ENCODE results near the gene FBXO15.

Gene FBXO15

GRCh38 chr18:74147779-74148542 lies at the start of gene FBXO15, which contains the start of gene TIMM21:
FBXO15 (minus strand) TSS chr18:74147834; CDS start chr18:74147785, 49 bp downstream.
TIMM21 (plus strand) TSS chr18:74148523; CDS start chr18:74148809, 286 bp downstream.
- DNase-seq: peak; percentile 96

DNA sequence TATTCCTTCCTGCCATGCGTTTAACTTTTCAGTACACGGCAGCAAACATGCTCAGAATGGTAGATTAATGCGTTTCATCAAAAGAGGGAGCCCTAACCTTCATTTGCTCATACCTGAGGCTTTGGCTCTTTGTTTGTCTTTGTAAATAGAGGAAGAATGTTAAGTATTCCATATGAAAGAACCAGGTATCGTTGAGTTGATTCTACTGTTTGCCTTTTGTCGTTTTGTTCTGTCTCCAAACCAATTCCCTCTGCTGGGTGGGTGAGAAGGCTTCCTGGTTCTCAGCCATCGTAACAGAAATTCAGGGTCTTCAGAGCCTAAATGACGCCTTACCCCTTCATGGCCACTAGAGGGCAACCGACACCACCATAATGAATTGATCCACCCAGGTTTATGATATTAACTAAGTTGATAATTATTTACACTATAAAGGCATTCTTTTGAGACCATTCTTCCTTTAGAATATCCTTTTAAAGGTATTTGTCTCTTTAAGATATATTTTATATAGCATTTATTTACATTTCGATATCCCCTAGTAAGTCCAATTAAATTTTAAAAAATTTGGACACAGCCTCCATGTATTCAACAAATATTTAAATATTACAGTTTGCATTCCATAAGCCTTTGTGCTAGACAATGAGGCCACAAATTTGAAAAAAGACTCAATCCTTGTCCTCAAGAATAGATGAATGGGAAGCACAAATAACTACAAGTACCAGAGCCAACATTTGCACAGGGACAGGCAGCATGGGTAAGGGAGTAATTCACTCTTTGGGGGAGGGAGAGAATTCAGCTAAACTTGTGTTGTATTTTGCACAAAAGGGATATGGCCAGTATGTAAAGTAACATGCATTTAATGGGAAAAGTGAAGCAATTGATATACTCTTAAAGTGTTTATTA lies 48.8 kb upstream of the FBXO15 start:
- DNase-seq: peak; percentile 72

DNA sequence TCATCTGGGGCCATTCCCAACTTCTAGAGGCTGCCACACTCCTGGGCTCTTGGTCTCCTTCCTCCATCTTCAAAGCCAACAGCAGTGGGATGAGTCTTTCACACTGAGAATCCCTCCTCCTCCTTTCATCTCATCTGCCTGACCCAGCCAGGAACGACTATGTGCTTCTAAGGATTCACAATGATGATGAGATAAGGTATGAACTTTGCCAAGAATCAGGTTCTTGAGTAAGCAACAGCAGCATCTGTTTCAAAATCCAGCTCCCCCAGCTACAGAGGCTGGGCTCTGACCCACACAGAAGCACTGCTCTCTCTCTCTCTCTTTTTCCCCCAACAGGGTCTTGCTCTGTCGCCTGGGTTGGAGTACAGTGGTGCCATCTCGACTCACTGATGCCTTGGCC lies 47.1 kb upstream of the FBXO15 start:
- DNase-seq: no peak

DNA sequence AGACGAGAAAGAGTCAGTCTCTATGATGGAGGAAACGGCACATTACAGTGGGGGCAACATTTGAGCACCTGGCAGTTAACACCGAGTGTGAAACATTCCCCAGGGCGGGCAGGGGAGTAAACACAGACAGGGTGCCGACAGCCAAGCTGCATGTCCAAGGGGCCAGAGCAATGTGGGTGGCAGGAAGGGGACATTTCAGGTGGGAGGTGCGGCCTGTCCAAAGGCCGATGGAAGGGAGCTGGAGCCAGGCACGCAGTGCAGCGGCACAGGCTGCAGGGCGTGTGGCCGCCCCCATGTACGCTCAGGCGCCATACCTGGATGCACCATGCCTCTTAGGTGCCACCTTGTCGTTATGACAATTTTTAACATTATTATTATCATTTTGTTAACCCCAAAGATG lies 43.9 kb upstream of the FBXO15 start:
- no peak for DNase-seq

- no peak for DNase-seq
These were observed 42.5 kb upstream of the FBXO15 start for GRCh38 chr18:74190086-74190485.

DNA sequence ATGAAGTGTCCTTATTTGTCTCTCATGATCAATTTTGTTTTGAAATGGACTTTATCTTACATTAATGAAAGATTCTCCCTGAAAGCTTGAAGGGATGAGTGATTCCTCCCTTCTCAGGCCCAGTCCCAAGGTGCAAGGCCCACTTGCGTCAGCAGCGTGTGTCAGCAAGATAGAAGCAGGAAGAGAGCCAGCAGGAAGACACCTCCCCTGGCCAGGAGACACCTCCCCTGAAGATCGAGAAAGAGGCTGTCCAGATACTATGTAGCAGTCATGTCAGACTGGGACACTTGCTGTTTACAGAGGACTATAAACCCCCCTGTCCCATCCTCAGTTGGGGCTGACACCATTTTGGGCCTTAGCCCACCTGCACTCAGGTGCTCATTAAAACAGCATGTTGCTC lies 39.0 kb upstream of the FBXO15 start:
- DNase-seq: no peak

DNA sequence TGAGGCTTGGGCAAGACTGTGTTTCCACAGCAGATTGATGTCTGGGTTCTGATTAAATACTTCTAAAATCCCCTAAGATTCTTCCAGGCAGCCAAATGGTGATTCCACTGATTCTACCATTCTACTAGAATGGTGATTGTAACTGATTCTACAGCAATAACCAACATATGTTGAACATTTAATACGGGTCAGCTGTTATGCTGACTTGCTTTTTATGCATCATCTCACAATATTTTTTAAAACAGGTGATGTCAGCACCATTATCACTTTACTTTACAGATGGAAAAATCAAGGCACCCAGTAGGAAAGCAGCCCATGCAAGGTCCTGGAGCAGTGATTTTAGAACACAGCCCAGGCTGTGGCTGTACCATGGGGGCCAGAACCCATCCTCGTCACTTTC lies 38.2 kb upstream of the FBXO15 start:
- no peak for DNase-seq

GRCh38 chr18:74184875-74185274 lies 37.2 kb upstream of the FBXO15 start:
- DNase-seq: no peak

GRCh38 chr18:74183130-74183529 lies 35.5 kb upstream of the FBXO15 start:
- no peak for DNase-seq

- DNase-seq: no peak
These were observed 34.7 kb upstream of the FBXO15 start for GRCh38 chr18:74182335-74182734.

GRCh38 chr18:74179623-74180199 lies 32.1 kb upstream of the FBXO15 start:
- DNase-seq: no peak

DNA sequence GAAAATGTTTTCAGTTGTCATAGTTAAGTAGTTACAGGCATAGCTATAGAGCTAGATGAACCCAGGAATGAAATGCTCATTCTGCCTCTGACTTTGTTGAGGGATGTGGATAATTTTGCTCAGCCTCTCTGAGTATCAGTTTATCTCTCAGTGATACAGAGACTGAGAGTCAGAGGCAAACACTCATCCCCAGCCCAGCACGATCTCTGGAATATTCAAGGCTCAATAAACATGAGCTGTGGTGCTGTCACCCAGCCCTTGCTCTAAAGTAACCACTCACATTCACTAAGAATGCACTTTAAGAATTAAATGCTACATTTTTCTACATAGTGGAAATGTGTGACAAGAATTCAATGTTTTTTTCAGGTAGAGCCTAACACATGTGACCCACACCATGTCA lies 31.2 kb upstream of the FBXO15 start:
- no peak for DNase-seq

- DNase-seq: no peak
These were observed 28.0 kb upstream of the FBXO15 start for GRCh38 chr18:74175658-74176057.

DNA sequence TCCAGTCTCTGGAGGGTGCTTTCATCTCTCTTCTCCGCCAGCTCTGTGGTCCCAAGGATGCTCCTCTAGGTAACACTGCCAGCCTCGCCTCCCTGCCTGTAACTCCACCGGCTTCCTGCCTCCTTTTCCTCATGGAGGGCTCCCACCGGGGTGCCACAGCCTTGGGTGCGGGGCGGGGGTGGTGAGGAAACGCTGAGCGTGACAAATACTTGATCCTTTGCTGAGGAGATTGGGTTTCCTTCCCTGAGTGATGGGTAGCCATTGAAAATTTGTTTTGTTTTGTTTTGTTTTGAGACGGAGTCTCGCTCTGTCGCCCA lies 25.8 kb upstream of the FBXO15 start:
- no peak for DNase-seq

DNA sequence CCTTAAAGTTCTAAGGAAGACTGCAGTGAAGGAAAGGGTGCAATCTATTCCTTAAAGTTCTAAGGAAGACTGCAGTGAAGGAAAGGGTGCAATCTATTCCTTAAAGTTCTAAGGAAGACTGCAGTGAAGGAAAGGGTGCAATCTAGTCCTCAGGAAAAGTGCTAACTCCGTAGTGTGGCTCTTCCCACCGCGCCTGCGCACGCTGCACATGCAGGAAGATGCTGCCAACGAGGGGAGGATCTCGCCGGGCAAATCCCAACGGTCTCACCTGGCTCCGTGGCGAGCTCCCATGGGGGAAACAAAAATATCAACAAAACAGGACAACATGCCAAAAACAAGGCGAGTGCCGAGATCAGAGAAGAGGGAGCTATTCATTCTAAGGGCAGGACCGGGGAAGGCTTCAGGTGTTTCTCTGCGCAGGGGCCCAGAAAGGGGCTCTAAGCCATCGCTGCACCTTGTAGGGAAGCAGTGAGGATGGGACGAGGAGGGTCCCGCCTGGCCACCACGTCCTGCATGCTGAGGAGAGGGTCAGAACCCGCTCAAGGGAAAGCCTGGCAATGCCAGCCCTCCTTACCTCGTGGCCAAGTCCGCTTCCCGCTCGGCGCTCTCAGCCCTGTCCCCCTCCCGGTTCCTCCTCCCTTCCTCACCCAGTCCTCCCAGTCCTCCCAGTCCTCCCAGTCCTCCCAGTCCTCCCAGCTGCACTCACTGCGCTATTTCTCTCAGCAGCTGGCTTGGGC lies 25.2 kb upstream of the FBXO15 start:
- no peak for DNase-seq

DNA sequence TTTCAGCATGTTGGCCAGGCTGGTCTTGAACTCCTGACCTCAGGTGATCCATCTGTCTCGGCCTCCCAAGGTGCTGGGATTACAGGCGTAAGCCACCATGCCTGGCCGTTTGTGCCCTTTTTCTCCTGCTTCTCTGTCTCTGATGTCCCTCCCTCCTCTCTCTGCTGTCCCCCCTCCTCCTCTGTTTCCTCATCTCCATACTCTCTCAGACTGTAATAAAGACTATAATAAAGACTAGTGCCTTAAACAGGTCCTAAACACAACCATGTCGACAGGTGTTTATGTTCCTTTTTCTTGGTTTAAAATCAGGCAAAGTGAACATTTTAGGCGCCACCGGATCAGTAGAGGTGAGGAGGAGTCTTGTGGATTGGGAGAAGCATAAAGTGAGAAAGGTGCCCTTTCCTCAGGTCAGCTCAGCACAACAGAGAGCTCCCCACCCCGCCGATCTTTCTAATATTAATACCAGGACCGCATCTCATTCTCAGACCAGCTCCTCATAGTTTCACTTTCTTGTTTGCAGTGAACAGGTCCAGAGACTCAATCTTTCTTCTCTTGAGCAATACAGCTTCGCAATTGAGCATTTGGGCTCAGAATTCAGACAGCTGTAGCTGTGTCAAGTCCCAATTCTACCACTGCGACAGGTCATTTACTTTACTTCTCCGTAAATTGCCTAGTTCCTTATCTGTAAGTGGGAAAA lies 24.4 kb upstream of the FBXO15 start:
- DNase-seq: no peak

- DNase-seq: no peak
These were observed 18.8 kb upstream of the FBXO15 start for GRCh38 chr18:74166386-74166785.

DNA sequence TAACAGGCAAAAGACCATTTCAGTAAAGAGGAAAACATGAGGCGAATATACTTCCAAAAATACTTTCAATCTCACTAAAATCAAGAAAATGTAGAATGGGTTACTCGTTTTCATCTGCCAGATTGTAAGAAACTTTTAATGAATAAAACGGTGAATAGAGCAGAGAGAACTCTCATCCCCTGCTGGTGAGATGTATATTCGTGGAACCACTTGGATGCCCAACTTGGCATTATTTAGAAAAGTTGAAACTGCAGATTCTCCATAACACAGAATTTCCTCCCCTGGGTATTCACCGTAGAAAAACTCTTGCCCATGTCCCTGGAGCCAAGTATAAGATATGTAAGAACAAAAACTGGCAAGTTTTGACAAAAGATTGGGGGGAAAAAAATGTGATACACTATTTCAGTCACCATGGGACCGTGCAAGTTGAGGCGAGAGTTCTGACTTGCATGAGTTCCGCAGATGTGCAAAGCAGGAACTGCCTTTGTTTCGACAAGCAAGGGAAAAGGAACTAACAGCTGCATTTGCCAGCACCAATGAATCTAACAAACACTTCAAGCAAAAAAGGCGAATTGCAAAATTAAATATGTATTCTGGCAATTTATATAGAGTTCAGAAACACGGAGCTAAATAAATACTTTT lies 15.5 kb upstream of the FBXO15 start:
- no peak for DNase-seq

- no peak for DNase-seq
These were observed 7.6 kb upstream of the FBXO15 start for GRCh38 chr18:74155276-74155675.

DNA sequence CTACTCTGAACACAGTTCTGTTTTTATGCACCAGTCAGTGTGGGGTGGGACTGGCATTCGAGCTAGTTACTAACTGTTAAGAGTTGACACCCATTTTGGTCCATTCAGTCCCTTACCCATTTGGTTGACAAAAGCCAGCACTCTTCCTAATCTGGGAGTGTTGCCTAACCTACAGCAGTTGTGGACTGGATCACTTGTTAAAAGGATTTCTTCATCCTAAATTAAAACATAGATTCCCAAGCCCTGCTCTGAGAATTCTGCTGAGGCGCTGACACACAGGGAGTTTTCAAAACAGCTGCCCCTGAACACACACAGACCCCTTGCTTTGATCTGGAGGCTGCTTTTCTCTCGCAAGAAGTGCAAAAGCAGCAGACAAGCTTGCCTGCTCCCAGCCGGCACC lies 7.1 kb upstream of the FBXO15 start:
- no peak for DNase-seq

- no peak for DNase-seq
These were observed 6.2 kb upstream of the FBXO15 start for GRCh38 chr18:74153793-74154192.

GRCh38 chr18:74153377-74153776 lies 5.7 kb upstream of the FBXO15 start:
- no peak for DNase-seq
